CD4-positive, alpha-beta memory T cell (primary cell): Measurements from ENCODE around the gene FOXN1. TPM values are rescaled to one million over a fixed set of nuclear protein-coding genes. Genes with fewer than 3 reads are reported as not detected.

Experiments used
- CTCF ChIA-PET: fragments of 350-600 bp; sonication (Branson Sonifier 250); formaldehyde crosslinking; loops from one replicate; lab custom pipeline; 2021; ENCODE audit warnings: inconsistent platforms; ENCODE audit not compliant: partially characterized antibody; lab: Charles Lee
- POLR2A ChIA-PET: fragments of 350-600 bp; sonication (Branson Sonifier 250); formaldehyde crosslinking; loops from one replicate; lab custom pipeline; 2021; ENCODE audit not compliant: partially characterized antibody; lab: Charles Lee
- DNase-seq, 5 donors: peaks; one replicate each; pipeline versions ENCODE4 v3.0.0 to v3.0.0-alpha.2; 2020 to 2022; ENCODE audit warnings: mixed read lengths in 1 of 5
- H3K27ac ChIP-seq: one replicate; pipeline ENCODE4 v1.7.0; 2013; ENCODE audit warnings: low read depth, low read length
- H3K27me3 ChIP-seq: 2 replicates; pipeline ENCODE4 v1.7.0; 2013; ENCODE audit warnings: mild to moderate bottlenecking, low read length, moderate library complexity; ENCODE audit not compliant: insufficient read depth
- H3K36me3 ChIP-seq: 2 replicates; pipeline ENCODE4 v1.7.0; 2013; ENCODE audit warnings: mild to moderate bottlenecking, low read length, moderate library complexity; ENCODE audit not compliant: insufficient read depth
- H3K4me1 ChIP-seq: 2 replicates; pipeline ENCODE4 v1.7.0; 2013; ENCODE audit warnings: mild to moderate bottlenecking, low read length, moderate library complexity; ENCODE audit not compliant: insufficient read depth
- H3K4me3 ChIP-seq, 2 donors: one replicate each; pipeline ENCODE4 v1.7.0; 2013; ENCODE audit warnings: low read length in 2 of 2, mild to moderate bottlenecking in 1 of 2
- H3K9me3 ChIP-seq, 2 donors: one replicate each; pipeline ENCODE4 v1.7.0; 2013; ENCODE audit warnings: low read length in 2 of 2, control low read depth in 1 of 2; ENCODE audit not compliant: control insufficient read depth in 1 of 2
- H3K27ac Mint-ChIP-seq, 7 donors: one replicate each; pipeline ENCODE4 v1.8.0; 2020 to 2021; ENCODE audit warnings: mixed read lengths in 7 of 7, mild to moderate bottlenecking in 6 of 7, inconsistent platforms in 3 of 7, moderate library complexity in 3 of 7
- H3K27me3 Mint-ChIP-seq, 2 donors: one replicate each; pipeline ENCODE4 v1.8.0; 2020 to 2021; ENCODE audit warnings: mixed read lengths in 2 of 2
- H3K36me3 Mint-ChIP-seq, 2 donors: one replicate each; pipeline ENCODE4 v1.8.0; 2020 to 2021; ENCODE audit warnings: mixed read lengths in 2 of 2, inconsistent platforms in 1 of 2, mild to moderate bottlenecking in 1 of 2
- H3K4me1 Mint-ChIP-seq, 4 donors: one replicate each; pipeline ENCODE4 v1.8.0; 2020 to 2021; ENCODE audit warnings: mixed read lengths in 4 of 4, mild to moderate bottlenecking in 1 of 4
- H3K4me3 Mint-ChIP-seq, 8 donors: one replicate each; pipeline ENCODE4 v1.8.0; 2020 to 2021; ENCODE audit warnings: mixed read lengths in 8 of 8, mild to moderate bottlenecking in 7 of 8, moderate library complexity in 6 of 8, inconsistent platforms in 3 of 8
- H3K9me3 Mint-ChIP-seq, 8 donors: one replicate each; pipeline ENCODE4 v1.8.0; 2020 to 2021; ENCODE audit warnings: mixed read lengths in 8 of 8, mild to moderate bottlenecking in 5 of 8, inconsistent platforms in 3 of 8, moderate library complexity in 1 of 8
- intact Hi-C: fragments of 100-400 bp; cut with micrococcal nuclease; formaldehyde crosslinking; loops from one replicate; pipeline ENCODE4 v1.15.1; 2023
- polyA plus RNA-seq, 2 donors: library from polyadenylated mRNA; unstranded; fragments of 300-500 nt; fragmentation: Illumina TruSeq; gene quantifications; one replicate each; pipeline ENCODE4 v1.2.3, GENCODE V29; 2021
- total RNA-seq, 2 experiments: library from RNA; stranded (reverse); gene quantifications; one replicate each; pipeline ENCODE4 v1.2.3, GENCODE V29; 2021

Gene FOXN1
- total and polyA plus RNA-seq, 4 experiments from 2014 or later = not detected

DNA sequence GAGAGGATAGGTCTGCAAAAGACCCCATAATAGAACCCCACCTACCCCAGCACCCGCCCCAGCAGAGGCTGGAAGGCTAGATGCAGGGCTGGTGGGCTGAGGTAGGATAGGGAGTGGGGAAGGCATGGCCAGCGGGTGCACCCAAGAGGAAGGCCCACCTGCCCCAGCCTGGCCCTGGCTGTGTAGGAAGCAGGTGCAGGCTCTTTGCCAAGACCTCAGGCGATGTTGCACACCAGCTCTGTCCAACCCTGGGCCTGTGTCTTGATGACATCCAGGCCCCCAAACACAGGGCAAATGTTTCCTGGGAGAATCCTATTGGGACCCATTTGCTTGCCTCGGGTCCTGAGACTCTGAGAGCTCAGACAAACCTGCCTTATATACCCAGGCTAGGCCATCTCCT lies 34.1 kb downstream of the FOXN1 start:
- intact Hi-C loops = loop anchor here (2.0 to 5.0 kb wide), 2 partner anchors 45 to 308 kb away; no protein-coding TSS in a partner anchor
- POLR2A ChIA-PET = no interaction called here
- no peak overlapping the region for H3K4me3 ChIP-seq
- H3K36me3 ChIP-seq = no peaks in the 10 kb centered on the region
- Mint-ChIP-seq H3K27ac (peak overlapping the region in 3 of 7 donors; percentile 52 to 70 (median 60)), H3K4me1 (peaks cover 0 to 2% (median 0%) of the 10 kb centered on the region in 4 donors), H3K9me3 (no peaks in the 10 kb centered on the region), H3K4me3 (no peak overlapping the region), H3K27me3 (no peaks in the 10 kb centered on the region), H3K36me3 (no peaks in the 10 kb centered on the region)
- no peak overlapping the region for H3K27ac ChIP-seq
- DNase-seq = no peak
- H3K4me1 ChIP-seq = no peaks in the 10 kb centered on the region
- CTCF ChIA-PET = interaction anchor here (0.7 to 1.7 kb wide), 9 partner anchors 8 to 734 kb away, joined by 3 to 9 read pairs (median 3); partner anchors contain the start of gene PIGS
- H3K9me3 ChIP-seq = no peaks in the 10 kb centered on the region
- no peaks in the 10 kb centered on the region for H3K27me3 ChIP-seq

DNA sequence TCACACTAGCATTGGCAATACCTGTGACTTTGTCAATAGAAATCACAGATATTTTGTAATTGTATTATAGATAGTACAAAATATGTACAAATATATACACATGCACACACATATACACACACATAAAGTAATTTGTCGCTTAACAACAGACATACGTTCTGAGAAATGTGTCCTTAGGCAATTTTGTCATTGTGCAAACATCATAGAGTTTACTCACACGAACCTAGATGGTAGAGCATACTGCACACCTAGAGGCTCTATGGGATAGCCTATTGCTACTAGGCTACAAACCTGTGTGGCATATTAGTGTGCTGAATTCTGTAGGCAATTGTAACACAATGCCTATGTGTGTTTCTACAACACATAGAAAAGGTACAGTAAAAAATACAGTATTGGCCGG lies 35.3 kb downstream of the FOXN1 start:
- H3K4me1 Mint-ChIP-seq = peaks cover 0 to 6% (median 2%) of the 10 kb centered on the region in 4 donors
- intact Hi-C loops = loop anchor here (2.0 to 5.0 kb wide), 2 partner anchors 47 to 309 kb away; no protein-coding TSS in a partner anchor
- POLR2A ChIA-PET = no interaction called here
- H3K27ac Mint-ChIP-seq = no peak overlapping the region
- Histone ChIP-seq H3K27me3 (no peaks in the 10 kb centered on the region), H3K4me1 (no peaks in the 10 kb centered on the region), H3K9me3 (no peaks in the 10 kb centered on the region), H3K36me3 (peaks cover 1% of the 10 kb centered on the region), H3K27ac (no peak overlapping the region), H3K4me3 (no peak overlapping the region)
- CTCF ChIA-PET = interaction anchor here (0.8 to 1.7 kb wide), 3 partner anchors 30 to 70 kb away, joined by 3 to 9 read pairs (median 5); partner anchors contain the start of gene PIGS
- no peak overlapping the region for H3K4me3 Mint-ChIP-seq
- no peak for DNase-seq
- H3K9me3 Mint-ChIP-seq = no peaks in the 10 kb centered on the region
- H3K36me3 Mint-ChIP-seq = peaks cover 0 to 4% of the 10 kb centered on the region in 2 donors
- H3K27me3 Mint-ChIP-seq = no peaks in the 10 kb centered on the region

DNA sequence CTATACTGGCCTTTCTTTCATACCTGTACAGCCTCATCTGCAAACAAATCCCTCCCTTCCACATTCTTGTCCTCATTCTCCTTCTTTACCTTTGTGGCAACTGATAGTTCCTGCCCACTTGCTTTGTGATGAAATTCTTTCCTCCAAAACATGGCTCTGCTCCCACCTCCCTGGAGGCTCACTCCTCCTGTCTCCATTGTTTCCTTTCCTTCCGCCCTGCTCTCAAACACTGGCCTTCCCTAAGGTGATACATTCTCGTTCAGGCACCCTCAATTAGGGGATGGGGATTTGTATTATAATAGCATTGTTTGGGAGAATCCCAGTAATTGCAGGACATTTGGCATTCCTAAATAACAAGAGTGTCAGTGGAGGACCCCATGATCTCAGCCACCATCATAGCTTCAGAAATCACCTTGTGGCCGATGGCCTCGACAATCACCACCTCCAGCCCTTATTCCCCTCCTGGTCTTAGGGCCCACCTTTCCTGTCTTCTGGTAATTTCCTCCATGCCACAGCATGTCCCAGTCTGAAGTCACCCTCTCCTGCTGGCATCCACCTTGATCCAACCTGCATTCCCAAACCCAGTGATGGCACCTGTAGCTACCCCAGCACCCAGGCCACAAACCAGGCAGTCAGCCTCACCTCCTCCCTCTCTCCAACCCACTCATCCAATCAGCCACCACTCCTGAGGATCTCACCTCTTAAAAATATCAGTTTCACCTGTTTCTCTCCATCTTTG lies 38.4 kb downstream of the FOXN1 start:
- Histone ChIP-seq H3K4me3 (no peak overlapping the region), H3K27me3 (no peaks in the 10 kb centered on the region), H3K4me1 (peaks cover 18% of the 10 kb centered on the region), H3K36me3 (peaks cover 10% of the 10 kb centered on the region), H3K27ac (no peak overlapping the region), H3K9me3 (no peaks in the 10 kb centered on the region)
- Mint-ChIP-seq H3K4me3 (no peak overlapping the region), H3K36me3 (peaks cover 4% of the 10 kb centered on the region in 2 donors), H3K4me1 (peaks cover 18 to 28% (median 20%) of the 10 kb centered on the region in 4 donors), H3K9me3 (no peaks in the 10 kb centered on the region), H3K27ac (peak overlapping the region in 3 of 7 donors; percentile 3 to 88 (median 42)), H3K27me3 (no peaks in the 10 kb centered on the region)
- ChIA-PET POLR2A (no interaction called here), CTCF (no interaction called here)
- intact Hi-C loops = loop anchor here (5.0 kb wide), 1 partner anchor 312 kb away; no protein-coding TSS in a partner anchor
- DNase-seq = no peak

DNA sequence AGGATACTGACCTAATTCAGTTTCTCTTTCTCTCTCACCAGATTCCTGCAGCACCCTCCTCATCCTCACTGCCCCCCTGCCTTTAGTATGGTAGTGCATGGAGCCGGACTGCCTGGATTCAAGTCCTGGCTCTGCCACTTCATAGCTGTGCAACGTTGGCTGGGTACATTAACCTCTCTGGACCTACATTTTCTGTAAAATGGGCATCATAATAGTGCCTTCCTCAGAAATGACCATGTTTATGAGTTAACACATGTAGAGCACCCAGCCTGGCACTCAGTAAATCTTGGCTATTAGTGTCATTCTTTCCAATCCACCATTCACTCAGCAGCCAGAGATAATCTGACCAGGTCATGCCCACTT lies 39.0 kb downstream of the FOXN1 start:
- H3K27me3 ChIP-seq = no peaks in the 10 kb centered on the region
- intact Hi-C loops = no loop called here
- Mint-ChIP-seq H3K4me3 (no peak overlapping the region), H3K36me3 (peaks cover 4 to 6% of the 10 kb centered on the region in 2 donors), H3K4me1 (peaks cover 23 to 33% (median 26%) of the 10 kb centered on the region in 4 donors), H3K27ac (peak overlapping the region in 5 of 7 donors; percentile 3 to 88 (median 42)), H3K9me3 (no peaks in the 10 kb centered on the region), H3K27me3 (no peaks in the 10 kb centered on the region)
- peaks cover 24% of the 10 kb centered on the region for H3K4me1 ChIP-seq
- POLR2A ChIA-PET = no interaction called here
- no peak overlapping the region for H3K4me3 ChIP-seq
- H3K36me3 ChIP-seq = peaks cover 10% of the 10 kb centered on the region
- H3K9me3 ChIP-seq = no peaks in the 10 kb centered on the region
- CTCF ChIA-PET = interaction anchor here (0.6 kb wide), 1 partner anchor 24 kb away, joined by 3 read pairs; no protein-coding TSS in a partner anchor
- H3K27ac ChIP-seq = no peak overlapping the region
- DNase-seq = no peak

DNA sequence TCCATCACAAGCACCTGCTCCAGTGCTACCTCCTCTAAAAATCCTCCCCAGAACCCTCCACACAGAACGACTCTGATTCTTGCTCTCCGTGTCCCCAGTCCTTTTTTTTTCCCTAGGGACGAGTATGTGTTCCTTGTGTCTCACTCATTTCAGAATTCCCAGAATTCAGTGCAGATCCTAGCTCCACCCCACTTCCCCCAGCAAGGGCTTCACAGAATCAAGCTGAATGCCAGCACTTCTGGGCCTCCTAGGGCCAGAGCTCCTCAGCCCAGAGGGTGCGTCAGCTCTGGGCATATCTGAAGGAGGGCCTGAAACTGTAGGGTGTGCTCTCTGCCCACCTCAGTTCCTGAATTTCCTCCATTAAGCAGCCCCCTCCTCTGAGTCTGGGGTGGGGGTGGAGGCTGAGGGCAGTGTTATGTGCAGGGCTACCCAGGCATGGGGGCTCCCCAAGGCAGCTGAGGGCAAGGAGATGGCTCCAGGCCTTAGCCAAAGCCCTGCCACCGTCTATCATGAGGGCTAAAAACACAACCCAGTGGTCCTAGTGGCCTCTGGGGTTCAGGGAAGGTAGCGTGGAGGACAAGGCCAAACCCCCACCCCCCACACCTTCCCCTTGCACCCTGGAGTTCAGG lies 39.8 kb downstream of the FOXN1 start:
- H3K36me3 Mint-ChIP-seq = peaks cover 4 to 6% of the 10 kb centered on the region in 2 donors
- H3K27me3 ChIP-seq = no peaks in the 10 kb centered on the region
- peaks cover 32% of the 10 kb centered on the region for H3K4me1 ChIP-seq
- DNase-seq = no peak
- no peak overlapping the region for H3K4me3 ChIP-seq
- H3K27me3 Mint-ChIP-seq = no peaks in the 10 kb centered on the region
- H3K9me3 Mint-ChIP-seq = no peaks in the 10 kb centered on the region
- CTCF ChIA-PET = interaction anchor here (0.6 to 0.7 kb wide), 2 partner anchors 23 to 67 kb away, joined by 3 read pairs; no protein-coding TSS in a partner anchor
- peak overlapping the region in 4 of 7 donors; percentile 39 to 74 (median 46) for H3K27ac Mint-ChIP-seq
- H3K4me1 Mint-ChIP-seq = peaks cover 30 to 41% (median 33%) of the 10 kb centered on the region in 4 donors
- POLR2A ChIA-PET = interaction anchor here (5.9 kb wide), 1 partner anchor 25 kb away, joined by 48 read pairs; the partner anchor contains the start of gene PIGS
- no peak overlapping the region for H3K4me3 Mint-ChIP-seq
- H3K36me3 ChIP-seq = peaks cover 10% of the 10 kb centered on the region
- H3K27ac ChIP-seq = no peak overlapping the region
- H3K9me3 ChIP-seq = no peaks in the 10 kb centered on the region
- intact Hi-C loops = no loop called here

DNA sequence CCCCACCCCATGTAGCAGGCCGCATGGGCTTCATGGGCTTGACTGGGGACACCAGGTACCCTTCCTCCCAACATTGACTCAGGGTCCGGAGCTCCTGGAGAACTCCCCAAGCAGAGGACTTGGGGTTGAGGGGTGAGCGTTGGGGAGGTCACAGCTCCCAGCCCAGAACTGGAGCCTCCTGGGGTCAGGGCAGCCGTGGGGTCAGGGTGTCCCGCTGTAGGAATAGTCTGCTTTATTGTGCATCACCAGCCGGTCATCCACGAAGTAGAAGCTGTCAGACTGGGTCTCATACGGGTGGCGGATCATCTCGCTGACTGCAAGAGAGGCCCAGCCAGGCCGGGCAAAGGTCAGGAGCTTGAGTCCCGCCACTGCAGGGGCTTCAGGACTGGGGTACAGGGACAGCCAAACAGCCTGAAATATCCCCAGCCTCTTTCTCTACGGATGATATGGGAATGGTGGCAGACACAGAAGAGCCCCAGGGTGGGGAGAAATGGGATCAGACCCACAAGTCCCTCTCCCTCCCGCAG lies 41.0 kb downstream of the FOXN1 start:
- no peaks in the 10 kb centered on the region for H3K27me3 ChIP-seq
- ChIA-PET CTCF (interaction anchor here (1.0 to 4.7 kb wide), 6 partner anchors 10 to 128 kb away, joined by 3 to 36 read pairs (median 8); partner anchors contain the start of genes PIGS and RSKR), POLR2A (interaction anchor here (1.6 to 5.9 kb wide), 4 partner anchors 23 to 115 kb away, joined by 3 to 48 read pairs (median 32); partner anchors contain the start of genes ALDOC, PIGS, SDF2 and SPAG5)
- Mint-ChIP-seq H3K36me3 (peaks cover 4 to 13% of the 10 kb centered on the region in 2 donors), H3K4me1 (peaks cover 40 to 52% (median 43%) of the 10 kb centered on the region in 4 donors), H3K27me3 (no peaks in the 10 kb centered on the region), H3K27ac (peak overlapping the region in 4 of 7 donors; percentile 10 to 94 (median 90)), H3K4me3 (no peak overlapping the region), H3K9me3 (no peaks in the 10 kb centered on the region)
- H3K27ac ChIP-seq = peak overlapping the region; percentile 84
- H3K4me1 ChIP-seq = peaks cover 42% of the 10 kb centered on the region
- no peaks in the 10 kb centered on the region for H3K9me3 ChIP-seq
- H3K4me3 ChIP-seq = no peak overlapping the region
- intact Hi-C loops = no loop called here
- peaks cover 10% of the 10 kb centered on the region for H3K36me3 ChIP-seq
- no peak for DNase-seq
